ENCODE measurements around the gene RICTOR. TPM values are rescaled to one million over a fixed set of nuclear protein-coding genes. Genes with fewer than 3 reads are reported as not detected.

Gene RICTOR
- polyA plus RNA-seq, 3 donors, result 3.5 to 12.8 (median 7.0) TPM

DNA sequence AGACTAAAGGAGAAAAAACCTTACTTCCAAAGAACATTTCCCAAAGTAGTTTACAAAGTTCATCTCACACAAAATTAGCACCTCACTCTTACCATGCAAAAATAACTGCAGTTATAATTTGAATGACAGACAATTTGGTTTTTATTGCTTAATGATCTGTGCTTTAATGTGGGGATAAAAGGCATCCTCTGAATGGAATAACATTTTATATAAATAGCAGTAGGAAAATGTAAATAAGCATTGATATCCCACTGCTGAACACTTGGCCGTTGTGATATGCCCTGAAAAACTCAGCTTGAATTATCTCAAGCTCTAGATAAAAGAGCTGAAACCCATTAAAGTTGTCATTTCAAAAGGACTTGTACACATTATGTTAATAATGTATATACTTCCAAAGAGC lies 135.2 kb downstream of the RICTOR start:
- H3K9me3 Mint-ChIP-seq, result peaks cover 0 to 2% (median 0%) of the 10 kb centered on the region in 7 donors
- Histone ChIP-seq H3K9me3 (replicated peaks in 1 of 2; ENCODE audit: control insufficient read depth in 1 of 2, insufficient read depth in 1 of 2, low read length in 2 of 2) (no peaks in the 10 kb centered on the region), H3K4me2 (replicated peaks; ENCODE audit: extremely low read depth, low read length, poor library complexity, severe bottlenecking) (no peak overlapping the region), H3K9ac (ENCODE audit: insufficient read depth, low read length, poor library complexity, severe bottlenecking) (no peak overlapping the region), H3K79me2 (ENCODE audit: insufficient read depth, low read length) (no peaks in the 10 kb centered on the region), H3K27me3 (ENCODE audit: control insufficient read depth in 2 of 2, insufficient read depth in 2 of 2, low read length in 2 of 2) (no peaks in the 10 kb centered on the region), H4K20me1 (ENCODE audit: insufficient read depth, low read length) (no peaks in the 10 kb centered on the region), H3K36me3 (replicated peaks in 1 of 2; ENCODE audit: control insufficient read depth in 1 of 2, insufficient read depth in 2 of 2, low read length in 2 of 2) (peaks cover 44 to 65% of the 10 kb centered on the region in 2 donors), H3K4me1 (ENCODE audit: control insufficient read depth in 1 of 2, insufficient read depth in 2 of 2, low read length in 2 of 2) (no peaks in the 10 kb centered on the region), H2AFZ (ENCODE audit: insufficient read depth, low read depth, low read length, poor library complexity, severe bottlenecking) (no peak overlapping the region), H3K4me3 (replicated peaks in 1 of 3; ENCODE audit: low read depth in 2 of 3, low read length in 3 of 3) (no peak overlapping the region), H3K27ac (ENCODE audit: low read depth in 1 of 2, low read length in 2 of 2) (no peak overlapping the region)
- no peak for DNase-seq
- intact Hi-C loops (cut with micrococcal nuclease), result no loop called here
- WGBS (ENCODE audit: insufficient coverage), result no CpG with 5 or more reads among the region's 1 CpG
- TF ChIP-seq, protein P1, sequence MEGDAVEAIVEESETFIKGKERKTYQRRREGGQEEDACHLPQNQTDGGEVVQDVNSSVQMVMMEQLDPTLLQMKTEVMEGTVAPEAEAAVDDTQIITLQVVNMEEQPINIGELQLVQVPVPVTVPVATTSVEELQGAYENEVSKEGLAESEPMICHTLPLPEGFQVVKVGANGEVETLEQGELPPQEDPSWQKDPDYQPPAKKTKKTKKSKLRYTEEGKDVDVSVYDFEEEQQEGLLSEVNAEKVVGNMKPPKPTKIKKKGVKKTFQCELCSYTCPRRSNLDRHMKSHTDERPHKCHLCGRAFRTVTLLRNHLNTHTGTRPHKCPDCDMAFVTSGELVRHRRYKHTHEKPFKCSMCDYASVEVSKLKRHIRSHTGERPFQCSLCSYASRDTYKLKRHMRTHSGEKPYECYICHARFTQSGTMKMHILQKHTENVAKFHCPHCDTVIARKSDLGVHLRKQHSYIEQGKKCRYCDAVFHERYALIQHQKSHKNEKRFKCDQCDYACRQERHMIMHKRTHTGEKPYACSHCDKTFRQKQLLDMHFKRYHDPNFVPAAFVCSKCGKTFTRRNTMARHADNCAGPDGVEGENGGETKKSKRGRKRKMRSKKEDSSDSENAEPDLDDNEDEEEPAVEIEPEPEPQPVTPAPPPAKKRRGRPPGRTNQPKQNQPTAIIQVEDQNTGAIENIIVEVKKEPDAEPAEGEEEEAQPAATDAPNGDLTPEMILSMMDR (IDR thresholded peaks at IDR 0.05), result no peak
- H3K27ac Mint-ChIP-seq, result no peak overlapping the region
- H3K4me1 Mint-ChIP-seq, result no peaks in the 10 kb centered on the region
- H3K36me3 Mint-ChIP-seq, result peaks cover 34 to 52% of the 10 kb centered on the region in 2 donors
- no peak overlapping the region for H3K4me3 Mint-ChIP-seq
- no peaks in the 10 kb centered on the region for H3K27me3 Mint-ChIP-seq (ENCODE audit: low read depth in 3 of 3)

DNA sequence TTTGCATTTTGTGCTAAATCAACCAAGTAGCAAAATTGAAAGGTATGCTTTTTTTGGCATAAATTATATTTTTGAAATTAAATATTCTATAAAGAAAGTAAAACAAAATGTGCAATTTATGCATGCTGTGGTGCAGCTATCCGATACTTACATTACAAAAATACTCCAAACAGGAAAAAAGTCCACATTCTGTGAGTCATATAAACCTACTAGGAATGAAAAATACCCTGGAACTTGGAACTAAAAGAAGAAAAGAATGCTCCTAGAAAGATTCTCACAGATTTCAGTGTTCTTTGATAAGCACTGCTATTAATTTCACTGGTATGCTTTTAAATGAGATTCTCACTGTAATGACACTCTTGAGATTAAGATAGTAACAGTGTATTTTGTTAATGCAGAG lies 135.8 kb downstream of the RICTOR start:
- Histone ChIP-seq H3K4me2 (replicated peaks; ENCODE audit: extremely low read depth, low read length, poor library complexity, severe bottlenecking) (no peak overlapping the region), H3K36me3 (replicated peaks in 1 of 2; ENCODE audit: control insufficient read depth in 1 of 2, insufficient read depth in 2 of 2, low read length in 2 of 2) (peaks cover 38 to 59% of the 10 kb centered on the region in 2 donors)

More for the DNA sequence above, 135.8 kb downstream of the RICTOR start:
- TF ChIP-seq, protein P1 (IDR thresholded peaks at IDR 0.05), result no peak
- Histone ChIP-seq H3K79me2 (ENCODE audit: insufficient read depth, low read length) (no peaks in the 10 kb centered on the region), H4K20me1 (ENCODE audit: insufficient read depth, low read length) (no peaks in the 10 kb centered on the region), H3K27ac (ENCODE audit: low read depth in 1 of 2, low read length in 2 of 2) (no peak overlapping the region), H3K4me3 (replicated peaks in 1 of 3; ENCODE audit: low read depth in 2 of 3, low read length in 3 of 3) (no peak overlapping the region), H3K9ac (ENCODE audit: insufficient read depth, low read length, poor library complexity, severe bottlenecking) (no peak overlapping the region), H2AFZ (ENCODE audit: insufficient read depth, low read depth, low read length, poor library complexity, severe bottlenecking) (no peak overlapping the region), H3K9me3 (replicated peaks in 1 of 2; ENCODE audit: control insufficient read depth in 1 of 2, insufficient read depth in 1 of 2, low read length in 2 of 2) (no peaks in the 10 kb centered on the region), H3K4me1 (ENCODE audit: control insufficient read depth in 1 of 2, insufficient read depth in 2 of 2, low read length in 2 of 2) (no peaks in the 10 kb centered on the region), H3K27me3 (ENCODE audit: control insufficient read depth in 2 of 2, insufficient read depth in 2 of 2, low read length in 2 of 2) (peaks cover 0 to 3% of the 10 kb centered on the region in 2 donors)
- Mint-ChIP-seq H3K36me3 (peaks cover 34 to 48% of the 10 kb centered on the region in 2 donors), H3K27ac (no peak overlapping the region), H3K4me3 (no peak overlapping the region), H3K4me1 (no peaks in the 10 kb centered on the region), H3K27me3 (ENCODE audit: low read depth in 3 of 3) (peaks cover 0 to 1% (median 0%) of the 10 kb centered on the region in 3 donors), H3K9me3 (peaks cover 0 to 2% (median 0%) of the 10 kb centered on the region in 7 donors)
- intact Hi-C loops (cut with micrococcal nuclease), result no loop called here
- WGBS (ENCODE audit: insufficient coverage), result no CpG with 5 or more reads among the region's 1 CpG
- DNase-seq, result no peak

Data from CD14-positive monocyte (primary cell).